Gastrocnemius medialis (tissue), 4 donors: ENCODE results near the gene GSX2. TPM values are rescaled to one million over a fixed set of nuclear protein-coding genes. Genes with fewer than 3 reads are reported as not detected.
A peak's percentile ranks its signal among the peaks of the same experiment; 100 is the strongest.

Experiments used
- ATAC-seq, 2 donors: fragments of 150-250 bp; one replicate each; pipeline ENCODE4 v1.9.1; 2016
- DNase-seq, 2 donors: peaks; one replicate each; pipeline ENCODE4 v3.0.0-alpha.2; 2019
- H3K27ac ChIP-seq, 4 donors: fragments of 200-600 bp; sonication (generic); 1 replicate in 1 of 4; 2 replicates in 3 of 4; pipeline ENCODE4 v1.5.1; 2016 to 2018; ENCODE audit warnings: mild to moderate bottlenecking in 2 of 4, moderate library complexity in 1 of 4
- H3K27me3 ChIP-seq, 3 donors: fragments of 200-600 bp; sonication (generic) in 2 of 3; 1 replicate in 1 of 3; 2 replicates in 2 of 3; pipeline versions ENCODE4 v1.5.1 to v1.6.0; 2016 to 2019; ENCODE audit warnings: mild to moderate bottlenecking in 1 of 3, moderate library complexity in 1 of 3
- H3K36me3 ChIP-seq, 2 donors: fragments of 200-600 bp; sonication (generic) in 1 of 2; one replicate each; pipeline ENCODE4 v1.5.1; 2017 to 2018
- H3K4me1 ChIP-seq, 2 donors: fragments of 200-600 bp; sonication (generic) in 1 of 2; one replicate each; pipeline ENCODE4 v1.5.1; 2016 to 2017; ENCODE audit warnings: mild to moderate bottlenecking in 2 of 2
- H3K4me3 ChIP-seq, 4 donors: fragments of 200-600 bp; sonication (generic) in 3 of 4; 1 replicate in 1 of 4; 2 replicates in 3 of 4; pipeline ENCODE4 v1.5.1; 2016 to 2019; ENCODE audit warnings: mild to moderate bottlenecking in 2 of 4
- H3K9me3 ChIP-seq, 3 donors: fragments of 200-600 bp; sonication (generic) in 2 of 3; 1 replicate in 1 of 3; 2 replicates in 2 of 3; pipeline ENCODE4 v1.5.1; 2016 to 2019
- POLR2A ChIP-seq, 2 donors: fragments of 450-650 bp; IDR thresholded peaks; one replicate each; pipeline ENCODE4 v1.6.1; 2017; ENCODE audit warnings: antibody characterized with exemption in 2 of 2, mild to moderate bottlenecking in 2 of 2, moderate library complexity in 2 of 2
- in situ Hi-C, 4 donors: fragments of 200-750 bp; cut with MboI; loops; one replicate each; pipeline versions ENCODE4 v1.15.0 to v1.8.0; 2017; ENCODE audit warnings: low sequenced_read_pairs in 4 of 4
- intact Hi-C: fragments of 100-400 bp; cut with DNase I; formaldehyde crosslinking; loops from one replicate; pipeline ENCODE4 v1.15.1; 2023; ENCODE audit warnings: low total_unique reads
- total RNA-seq, 4 donors: library from RNA; depleted of rRNA; stranded (reverse); fragments of >200 nt; gene quantifications; one replicate each; pipeline versions ENCODE4 v1.1.0 to v1.2.3, GENCODE V29; 2016
- TF ChIP-seq, protein P1 (sequence below), 5 experiments: fragments of 450-650 bp in 3 of 5; fragments of 200-600 bp in 2 of 5; sonication (generic) in 2 of 5; IDR thresholded peaks in 4 of 5; conservative IDR thresholded peaks in 1 of 5; 1 replicate in 4 of 5; 2 replicates in 1 of 5; pipeline ENCODE4 v1.5.1; 2016 to 2019; ENCODE audit warnings: antibody characterized with exemption in 5 of 5, mild to moderate bottlenecking in 3 of 5, moderate library complexity in 3 of 5

The GSX2 gene
- total RNA-seq, 4 donors from 2014 or later: not detected

- ATAC-seq (no peak), DNase-seq (no peak)
- Histone ChIP-seq H3K27ac (no peak overlapping the region), H3K4me1 (no peaks in the 10 kb centered on the region), H3K4me3 (no peak overlapping the region), H3K36me3 (no peaks in the 10 kb centered on the region), H3K27me3 (no peaks in the 10 kb centered on the region), H3K9me3 (no peaks in the 10 kb centered on the region)
- in situ Hi-C loops: no loop called here
- intact Hi-C loops: no loop called here
- TF ChIP-seq POLR2A (IDR thresholded peaks at IDR 0.05): no peak
- TF ChIP-seq, protein P1, sequence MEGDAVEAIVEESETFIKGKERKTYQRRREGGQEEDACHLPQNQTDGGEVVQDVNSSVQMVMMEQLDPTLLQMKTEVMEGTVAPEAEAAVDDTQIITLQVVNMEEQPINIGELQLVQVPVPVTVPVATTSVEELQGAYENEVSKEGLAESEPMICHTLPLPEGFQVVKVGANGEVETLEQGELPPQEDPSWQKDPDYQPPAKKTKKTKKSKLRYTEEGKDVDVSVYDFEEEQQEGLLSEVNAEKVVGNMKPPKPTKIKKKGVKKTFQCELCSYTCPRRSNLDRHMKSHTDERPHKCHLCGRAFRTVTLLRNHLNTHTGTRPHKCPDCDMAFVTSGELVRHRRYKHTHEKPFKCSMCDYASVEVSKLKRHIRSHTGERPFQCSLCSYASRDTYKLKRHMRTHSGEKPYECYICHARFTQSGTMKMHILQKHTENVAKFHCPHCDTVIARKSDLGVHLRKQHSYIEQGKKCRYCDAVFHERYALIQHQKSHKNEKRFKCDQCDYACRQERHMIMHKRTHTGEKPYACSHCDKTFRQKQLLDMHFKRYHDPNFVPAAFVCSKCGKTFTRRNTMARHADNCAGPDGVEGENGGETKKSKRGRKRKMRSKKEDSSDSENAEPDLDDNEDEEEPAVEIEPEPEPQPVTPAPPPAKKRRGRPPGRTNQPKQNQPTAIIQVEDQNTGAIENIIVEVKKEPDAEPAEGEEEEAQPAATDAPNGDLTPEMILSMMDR (IDR thresholded peaks at IDR 0.05 in 4 of 5, conservative IDR thresholded peaks at IDR 0.05 in 1 of 5): no peak
These were observed 25.6 kb upstream of the GSX2 start for GRCh38 chr4:54074381-54074780.

GRCh38 chr4:54076673-54077072 is 23.3 kb upstream of the GSX2 start:
- TF ChIP-seq, protein P1 (IDR thresholded peaks at IDR 0.05 in 4 of 5, conservative IDR thresholded peaks at IDR 0.05 in 1 of 5): no peak
- TF ChIP-seq POLR2A (IDR thresholded peaks at IDR 0.05): no peak
- intact Hi-C loops: no loop called here
- H3K27ac ChIP-seq: no peak overlapping the region
- no peaks in the 10 kb centered on the region for H3K4me1 ChIP-seq
- no peaks in the 10 kb centered on the region for H3K27me3 ChIP-seq
- in situ Hi-C loops: no loop called here
- no peaks in the 10 kb centered on the region for H3K9me3 ChIP-seq
- DNase-seq (no peak), ATAC-seq (no peak)
- no peak overlapping the region for H3K4me3 ChIP-seq
- no peaks in the 10 kb centered on the region for H3K36me3 ChIP-seq

DNA sequence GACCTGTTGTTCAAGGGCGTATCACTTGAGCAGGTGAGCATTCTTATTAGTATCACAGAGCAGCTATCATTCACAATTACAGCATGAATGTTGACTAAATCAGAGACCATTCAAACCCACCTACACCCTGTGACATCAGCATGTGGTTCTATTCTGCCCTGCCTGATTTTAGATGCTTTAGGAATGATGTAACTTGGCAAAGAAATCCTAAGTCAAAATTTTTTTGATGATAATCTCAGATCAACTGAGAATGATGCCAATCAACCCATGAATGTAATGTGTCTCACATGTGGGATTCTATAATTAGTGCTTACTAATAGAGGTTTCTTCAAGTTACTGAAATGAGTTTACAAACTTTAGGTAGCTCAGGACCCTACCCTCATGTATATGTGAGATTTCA is 22.2 kb upstream of the GSX2 start:
- no peak for ATAC-seq
- DNase-seq: no peak
- H3K36me3 ChIP-seq: no peaks in the 10 kb centered on the region
- TF ChIP-seq, protein P1 (IDR thresholded peaks at IDR 0.05 in 4 of 5, conservative IDR thresholded peaks at IDR 0.05 in 1 of 5): no peak
- TF ChIP-seq POLR2A (IDR thresholded peaks at IDR 0.05): no peak
- H3K27ac ChIP-seq: no peak overlapping the region
- no peaks in the 10 kb centered on the region for H3K4me1 ChIP-seq
- H3K9me3 ChIP-seq: no peaks in the 10 kb centered on the region
- in situ Hi-C loops (no loop called here), intact Hi-C loops (no loop called here)
- no peaks in the 10 kb centered on the region for H3K27me3 ChIP-seq
- no peak overlapping the region for H3K4me3 ChIP-seq

- ATAC-seq: peak in 1 of 2 donors; percentile 40
- H3K4me1 ChIP-seq: peaks cover 6 to 10% of the 10 kb centered on the region in 2 donors
- in situ Hi-C loops: no loop called here
- no peaks in the 10 kb centered on the region for H3K27me3 ChIP-seq
- no peaks in the 10 kb centered on the region for H3K9me3 ChIP-seq
- intact Hi-C loops: no loop called here
- H3K27ac ChIP-seq: peak overlapping the region in 2 of 4 donors; percentile 45 to 62
- DNase-seq: peak in 1 of 2 donors; percentile 30
- H3K4me3 ChIP-seq: no peak overlapping the region
- TF ChIP-seq, protein P1 (IDR thresholded peaks at IDR 0.05 in 4 of 5, conservative IDR thresholded peaks at IDR 0.05 in 1 of 5): no peak
- TF ChIP-seq POLR2A (IDR thresholded peaks at IDR 0.05): no peak
- no peaks in the 10 kb centered on the region for H3K36me3 ChIP-seq
These were observed 17.8 kb upstream of the GSX2 start for GRCh38 chr4:54082168-54082567.

- in situ Hi-C loops (no loop called here), intact Hi-C loops (loop anchor here (2.0 kb wide), 1 partner anchor 20 kb away; the partner anchor contains the start of gene CHIC2)
- Histone ChIP-seq H3K36me3 (no peaks in the 10 kb centered on the region), H3K4me1 (peaks cover 6 to 10% of the 10 kb centered on the region in 2 donors), H3K9me3 (no peaks in the 10 kb centered on the region), H3K27me3 (no peaks in the 10 kb centered on the region), H3K27ac (peak overlapping the region; percentile 81 to 89 (median 82)), H3K4me3 (no peak overlapping the region)
- DNase-seq: peak; percentile 79 to 83
- ATAC-seq: peak; percentile 98 to 99
- TF ChIP-seq POLR2A (IDR thresholded peaks at IDR 0.05): no peak
- TF ChIP-seq, protein P1 (IDR thresholded peaks at IDR 0.05 in 4 of 5, conservative IDR thresholded peaks at IDR 0.05 in 1 of 5): no peak
These were observed 14.7 kb upstream of the GSX2 start for GRCh38 chr4:54085284-54085683.
